Mucosa of rectum (tissue), 2 donors: ENCODE data around the gene FYB2.

ENCODE experiments used
- H3K27ac ChIP-seq, 2 donors: one replicate each; pipeline ENCODE4 v1.7.0; 2013; ENCODE audit warnings: inconsistent platforms in 2 of 2, low read depth in 2 of 2, low read length in 2 of 2
- H3K27me3 ChIP-seq, 2 donors: one replicate each; pipeline ENCODE4 v1.7.0; 2013; ENCODE audit warnings: low read length in 2 of 2; ENCODE audit not compliant: control insufficient read depth in 2 of 2, insufficient read depth in 2 of 2
- H3K36me3 ChIP-seq, 2 donors: one replicate each; pipeline ENCODE4 v1.7.0; 2013; ENCODE audit warnings: low read length in 2 of 2; ENCODE audit not compliant: control insufficient read depth in 2 of 2, insufficient read depth in 2 of 2
- H3K4me1 ChIP-seq, 2 donors: one replicate each; pipeline ENCODE4 v1.7.0; 2013; ENCODE audit warnings: low read length in 2 of 2, mild to moderate bottlenecking in 1 of 2; ENCODE audit not compliant: control insufficient read depth in 2 of 2, insufficient read depth in 2 of 2
- H3K4me3 ChIP-seq, 2 donors: one replicate each; pipeline ENCODE4 v1.7.0; 2013; ENCODE audit warnings: low read length in 2 of 2
- H3K9ac ChIP-seq, 2 donors: one replicate each; pipeline ENCODE4 v1.7.0; 2013; ENCODE audit warnings: low read length in 2 of 2, low read depth in 1 of 2, mild to moderate bottlenecking in 1 of 2
- H3K9me3 ChIP-seq, 2 donors: one replicate each; pipeline ENCODE4 v1.7.0; 2013; ENCODE audit warnings: low read length in 2 of 2; ENCODE audit not compliant: control insufficient read depth in 2 of 2
- donor health status: healthy.
- donor health status: Normal muscosa, but diverticular disease.

FYB2 gene

GRCh38 chr1:56703747-56704146 is 115.5 kb downstream of the FYB2 start:
- Histone ChIP-seq H3K9ac (no peak overlapping the region), H3K4me3 (no peak overlapping the region), H3K9me3 (peaks cover 0 to 3% of the 10 kb centered on the region in 2 donors), H3K4me1 (no peaks in the 10 kb centered on the region), H3K27me3 (no peaks in the 10 kb centered on the region), H3K36me3 (no peaks in the 10 kb centered on the region), H3K27ac (no peak overlapping the region)

- Histone ChIP-seq H3K4me1 (no peaks in the 10 kb centered on the region), H3K27me3 (no peaks in the 10 kb centered on the region), H3K4me3 (no peak overlapping the region), H3K36me3 (no peaks in the 10 kb centered on the region), H3K9me3 (peaks cover 0 to 3% of the 10 kb centered on the region in 2 donors), H3K9ac (no peak overlapping the region), H3K27ac (no peak overlapping the region)
These were observed 122.5 kb downstream of the FYB2 start for GRCh38 chr1:56696663-56697062.

GRCh38 chr1:56688522-56689026 is 130.6 kb downstream of the FYB2 start:
- H3K9ac ChIP-seq, result no peak overlapping the region
- no peak overlapping the region for H3K4me3 ChIP-seq
- no peaks in the 10 kb centered on the region for H3K4me1 ChIP-seq
- no peaks in the 10 kb centered on the region for H3K36me3 ChIP-seq
- no peaks in the 10 kb centered on the region for H3K9me3 ChIP-seq
- no peaks in the 10 kb centered on the region for H3K27me3 ChIP-seq
- no peak overlapping the region for H3K27ac ChIP-seq

GRCh38 chr1:56686169-56686568 is 133.0 kb downstream of the FYB2 start:
- Histone ChIP-seq H3K9me3 (no peaks in the 10 kb centered on the region), H3K9ac (no peak overlapping the region), H3K27ac (no peak overlapping the region), H3K36me3 (no peaks in the 10 kb centered on the region), H3K4me1 (no peaks in the 10 kb centered on the region), H3K27me3 (no peaks in the 10 kb centered on the region), H3K4me3 (no peak overlapping the region)

- no peak overlapping the region for H3K27ac ChIP-seq
- H3K4me3 ChIP-seq, result no peak overlapping the region
- no peaks in the 10 kb centered on the region for H3K36me3 ChIP-seq
- no peaks in the 10 kb centered on the region for H3K4me1 ChIP-seq
- H3K9me3 ChIP-seq, result no peaks in the 10 kb centered on the region
- H3K9ac ChIP-seq, result no peak overlapping the region
- no peaks in the 10 kb centered on the region for H3K27me3 ChIP-seq
These were observed 135.6 kb downstream of the FYB2 start for GRCh38 chr1:56683569-56683968.

- Histone ChIP-seq H3K36me3 (no peaks in the 10 kb centered on the region), H3K9ac (no peak overlapping the region), H3K4me3 (no peak overlapping the region), H3K4me1 (no peaks in the 10 kb centered on the region), H3K27me3 (no peaks in the 10 kb centered on the region), H3K27ac (no peak overlapping the region), H3K9me3 (no peaks in the 10 kb centered on the region)
These were observed 142.6 kb downstream of the FYB2 start for GRCh38 chr1:56676571-56677035.

GRCh38 chr1:56675763-56676162 is 143.4 kb downstream of the FYB2 start:
- Histone ChIP-seq H3K9me3 (no peaks in the 10 kb centered on the region), H3K9ac (no peak overlapping the region), H3K4me1 (no peaks in the 10 kb centered on the region), H3K27me3 (no peaks in the 10 kb centered on the region), H3K36me3 (no peaks in the 10 kb centered on the region), H3K4me3 (no peak overlapping the region), H3K27ac (no peak overlapping the region)

GRCh38 chr1:56672579-56672978 is 146.6 kb downstream of the FYB2 start:
- H3K4me3 ChIP-seq, result no peak overlapping the region
- no peak overlapping the region for H3K9ac ChIP-seq
- H3K27me3 ChIP-seq, result no peaks in the 10 kb centered on the region
- no peaks in the 10 kb centered on the region for H3K4me1 ChIP-seq
- H3K27ac ChIP-seq, result no peak overlapping the region
- H3K36me3 ChIP-seq, result no peaks in the 10 kb centered on the region
- H3K9me3 ChIP-seq, result no peaks in the 10 kb centered on the region

GRCh38 chr1:56671542-56671941 is 147.7 kb downstream of the FYB2 start:
- H3K9ac ChIP-seq, result no peak overlapping the region
- H3K27ac ChIP-seq, result no peak overlapping the region
- no peaks in the 10 kb centered on the region for H3K36me3 ChIP-seq
- no peaks in the 10 kb centered on the region for H3K9me3 ChIP-seq
- no peaks in the 10 kb centered on the region for H3K27me3 ChIP-seq
- H3K4me3 ChIP-seq, result no peak overlapping the region
- no peaks in the 10 kb centered on the region for H3K4me1 ChIP-seq

GRCh38 chr1:56671085-56671484 is 148.1 kb downstream of the FYB2 start:
- Histone ChIP-seq H3K36me3 (no peaks in the 10 kb centered on the region), H3K4me1 (no peaks in the 10 kb centered on the region), H3K27me3 (no peaks in the 10 kb centered on the region), H3K4me3 (no peak overlapping the region), H3K9ac (no peak overlapping the region), H3K9me3 (no peaks in the 10 kb centered on the region), H3K27ac (no peak overlapping the region)

GRCh38 chr1:56670350-56670749 is 148.9 kb downstream of the FYB2 start:
- no peak overlapping the region for H3K4me3 ChIP-seq
- H3K27ac ChIP-seq, result no peak overlapping the region
- no peaks in the 10 kb centered on the region for H3K36me3 ChIP-seq
- no peaks in the 10 kb centered on the region for H3K4me1 ChIP-seq
- no peak overlapping the region for H3K9ac ChIP-seq
- H3K27me3 ChIP-seq, result no peaks in the 10 kb centered on the region
- H3K9me3 ChIP-seq, result no peaks in the 10 kb centered on the region
